NT2/D1 (cell line): ENCODE data around the gene MZT1.

ENCODE experiments used
- DNase-seq: peaks from one replicate; pipeline ENCODE4 v3.0.0-alpha.2; 2011; ENCODE audit warnings: low read depth, low spot score
- H3K27me3 ChIP-seq: 2 replicates; pipeline ENCODE4 v1.6.0; 2011; ENCODE audit warnings: mild to moderate bottlenecking; ENCODE audit not compliant: insufficient read length, insufficient read depth
- H3K36me3 ChIP-seq: 2 replicates; pipeline ENCODE4 v1.6.1; 2011; ENCODE audit warnings: mild to moderate bottlenecking, low read length, mixed read lengths; ENCODE audit not compliant: insufficient read depth, insufficient read length
- H3K4me1 ChIP-seq: 2 replicates; pipeline ENCODE4 v1.5.1; 2011; ENCODE audit not compliant: insufficient read depth, insufficient read length
- H3K4me3 ChIP-seq: 2 replicates; pipeline ENCODE4 v1.5.1; 2011; ENCODE audit warnings: low read depth; ENCODE audit not compliant: insufficient read length
- H3K9ac ChIP-seq: 2 replicates; pipeline ENCODE4 v1.6.0; 2011; ENCODE audit warnings: low read depth; ENCODE audit not compliant: insufficient read length
- H3K9me3 ChIP-seq: 2 replicates; pipeline ENCODE4 v1.5.1; 2011; ENCODE audit warnings: mild to moderate bottlenecking, low read length; ENCODE audit not compliant: insufficient read depth
- SUZ12 ChIP-seq: IDR thresholded peaks from 2 replicates; pipeline ENCODE4 v1.6.1; 2011; ENCODE audit not compliant: insufficient read length, insufficient read depth; ENCODE audit errors: extremely low read depth
- YY1 ChIP-seq: IDR thresholded peaks from 2 replicates; pipeline ENCODE4 v1.6.1; 2011; ENCODE audit not compliant: insufficient read length, insufficient read depth
- ZNF274 ChIP-seq: IDR thresholded peaks from 2 replicates; pipeline ENCODE4 v1.6.1; 2011; ENCODE audit warnings: mild to moderate bottlenecking, low read depth, low read length

Gene MZT1, protein sequence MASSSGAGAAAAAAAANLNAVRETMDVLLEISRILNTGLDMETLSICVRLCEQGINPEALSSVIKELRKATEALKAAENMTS

DNA sequence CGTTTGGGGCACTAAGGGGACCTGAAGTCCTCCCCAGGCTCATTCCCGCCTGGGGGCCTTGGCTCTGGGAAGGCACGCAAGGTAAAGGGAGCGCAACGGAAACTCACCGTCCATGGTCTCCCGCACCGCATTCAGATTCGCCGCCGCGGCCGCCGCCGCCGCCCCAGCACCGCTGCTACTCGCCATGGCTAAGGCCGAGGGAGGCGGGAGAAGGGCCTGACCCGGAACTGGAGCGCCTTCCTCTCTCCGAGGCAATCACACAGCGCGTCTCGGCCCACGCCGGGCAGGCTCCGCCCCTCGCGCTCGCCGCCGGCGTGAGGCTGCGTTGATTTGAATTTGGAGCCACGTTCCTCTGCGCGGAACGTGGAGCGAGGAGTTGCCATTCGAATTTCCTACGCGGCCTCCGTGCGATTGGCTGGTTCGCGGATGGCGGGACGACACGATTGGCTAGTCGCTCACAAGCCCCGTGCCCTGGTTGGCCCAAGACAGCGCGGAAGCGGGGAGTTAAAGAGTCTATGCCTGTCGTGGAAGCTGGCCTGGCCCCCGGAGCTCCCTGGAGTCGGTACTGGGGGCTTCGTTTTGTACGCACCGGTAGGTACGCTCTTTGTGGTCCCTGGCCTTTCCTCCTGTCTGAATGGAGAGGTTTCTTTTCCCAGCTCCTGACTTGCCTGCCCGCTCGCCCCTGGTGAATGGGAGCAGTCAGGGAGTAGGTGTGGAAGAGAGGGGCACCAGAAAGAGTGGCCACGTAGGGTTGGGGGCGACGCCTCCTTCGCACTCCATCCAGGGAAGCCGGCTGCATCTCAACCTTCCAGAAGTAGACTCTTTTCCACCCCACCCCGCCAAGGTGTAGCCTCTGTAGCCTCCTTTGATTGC, at the start of gene MZT1, which contains the start of gene BORA:
Gene MZT1 (minus strand): TSS at position 213 of the 873 bp plus-strand sequence. CDS start 27 bp downstream, at position 186.
Gene BORA (plus strand): TSS at position 507 of the 873 bp plus-strand sequence. CDS start 1,018 bp downstream, outside the sequence.
- no peaks in the 10 kb centered on the region for H3K27me3 ChIP-seq
- peak within 1 kb of the TSS; percentile 89 for H3K4me3 ChIP-seq
- no peaks in the 10 kb centered on the region for H3K4me1 ChIP-seq
- H3K9ac ChIP-seq: peak within 1 kb of the TSS; percentile 90
- peak; percentile 96 for DNase-seq
- TF ChIP-seq ZNF274 (no peak), SUZ12 (no peak), YY1 (no peak)
- H3K36me3 ChIP-seq: peaks cover 34% of the 10 kb centered on the region
- no peaks in the 10 kb centered on the region for H3K9me3 ChIP-seq

DNA sequence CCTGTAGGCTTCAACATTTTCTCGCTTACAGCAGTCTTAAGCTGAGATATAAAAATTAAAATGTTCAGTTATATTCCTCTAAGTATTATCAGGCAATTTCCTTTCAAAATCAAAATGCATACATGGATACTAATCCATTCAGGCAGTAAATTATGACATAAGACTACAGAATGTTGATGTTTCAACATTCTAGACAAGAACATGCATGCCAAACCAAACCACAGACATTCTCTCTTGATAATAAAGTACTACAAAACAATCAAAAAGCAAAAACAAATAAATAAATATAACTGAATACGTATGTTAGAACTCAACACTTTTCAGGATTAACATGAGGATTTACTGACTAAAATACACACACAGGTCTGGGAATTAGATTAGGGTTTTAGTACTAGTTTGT, 46.6 kb upstream of the MZT1 start:
- no peaks in the 10 kb centered on the region for H3K4me1 ChIP-seq
- no peak overlapping the region for H3K4me3 ChIP-seq
- no peak for DNase-seq
- no peak overlapping the region for H3K9ac ChIP-seq
- H3K36me3 ChIP-seq: peaks cover 88% of the 10 kb centered on the region
- TF ChIP-seq SUZ12 (no peak), ZNF274 (no peak), YY1 (no peak)
- H3K27me3 ChIP-seq: no peaks in the 10 kb centered on the region
- H3K9me3 ChIP-seq: no peaks in the 10 kb centered on the region

DNA sequence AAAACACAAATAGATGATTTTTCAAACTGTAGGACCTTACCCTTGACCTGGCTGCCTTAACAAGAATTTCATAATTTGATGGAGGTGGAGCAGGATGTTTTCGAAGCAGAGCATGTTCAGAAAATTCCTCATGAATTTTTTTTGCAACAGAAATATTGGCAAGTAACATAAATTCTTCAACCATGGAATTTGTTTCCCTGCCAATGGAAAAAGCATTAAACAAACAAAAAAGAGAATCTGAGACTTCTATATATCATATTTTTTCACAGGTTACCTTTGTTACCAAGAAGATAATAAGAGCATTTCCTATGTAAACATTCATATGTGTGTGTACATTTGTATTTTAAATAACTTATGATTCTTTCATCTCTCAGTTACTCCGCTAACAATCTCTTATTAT, 36.0 kb upstream of the MZT1 start:
- Histone ChIP-seq H3K27me3 (no peaks in the 10 kb centered on the region), H3K36me3 (peaks cover 88% of the 10 kb centered on the region), H3K4me1 (no peaks in the 10 kb centered on the region), H3K9me3 (no peaks in the 10 kb centered on the region), H3K4me3 (no peak overlapping the region), H3K9ac (no peak overlapping the region)
- TF ChIP-seq YY1 (no peak), SUZ12 (no peak), ZNF274 (no peak)
- DNase-seq: no peak

DNA sequence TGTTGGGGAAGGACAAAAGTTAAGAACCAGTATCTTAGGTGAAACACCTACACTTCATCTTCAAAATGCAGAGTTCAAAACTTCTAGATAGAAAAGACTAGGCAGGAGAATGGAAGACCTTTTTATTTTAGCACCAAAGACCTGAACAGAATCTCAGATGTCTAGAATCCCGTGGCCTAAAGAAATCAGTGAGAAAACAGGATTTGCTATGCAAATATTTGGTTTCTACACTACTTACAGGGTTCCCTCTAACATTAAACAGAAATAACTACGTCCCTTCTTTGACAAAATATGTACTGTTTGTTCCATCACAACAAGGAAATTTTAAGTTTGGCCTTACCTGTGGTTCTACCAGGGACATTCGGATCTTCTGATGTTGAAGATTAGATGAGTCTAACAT, 32.8 kb upstream of the MZT1 start:
- TF ChIP-seq ZNF274 (no peak), SUZ12 (no peak), YY1 (no peak)
- Histone ChIP-seq H3K4me3 (no peak overlapping the region), H3K4me1 (no peaks in the 10 kb centered on the region), H3K27me3 (no peaks in the 10 kb centered on the region), H3K9ac (no peak overlapping the region), H3K36me3 (peaks cover 77% of the 10 kb centered on the region), H3K9me3 (no peaks in the 10 kb centered on the region)
- DNase-seq: no peak

DNA sequence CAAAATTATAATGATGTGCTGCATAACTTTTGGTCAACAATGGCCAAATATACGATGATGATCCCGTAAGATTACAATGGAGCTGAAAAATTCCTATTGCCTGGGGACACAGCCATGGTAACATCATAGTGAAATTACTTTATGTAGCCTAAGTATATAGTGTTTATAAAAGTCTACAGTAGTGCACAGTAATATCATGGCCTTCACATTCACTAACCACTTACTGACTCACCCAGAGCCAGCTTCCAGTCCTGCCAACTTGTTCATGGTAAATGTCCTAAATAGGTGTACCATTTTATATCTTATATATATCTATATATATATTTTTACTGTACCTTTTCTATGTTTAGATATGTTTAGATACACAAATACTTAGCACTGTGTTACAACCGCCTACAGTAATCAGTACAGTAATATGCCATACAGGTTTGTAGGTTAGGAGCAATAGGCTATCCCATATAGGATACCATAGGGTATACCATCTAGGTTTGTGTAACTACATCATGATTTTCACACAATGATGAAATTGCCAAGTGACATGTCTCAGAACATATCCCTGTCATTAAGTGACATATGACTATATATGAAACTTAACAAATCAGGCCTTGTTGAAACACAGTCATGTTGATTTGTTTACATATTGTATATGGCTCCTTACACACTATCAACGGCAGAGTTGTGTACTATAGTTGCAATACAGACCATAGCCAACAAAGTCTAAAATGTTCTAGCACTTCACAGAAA, 30.5 kb upstream of the MZT1 start:
- peaks cover 83% of the 10 kb centered on the region for H3K36me3 ChIP-seq
- TF ChIP-seq YY1: no peak
- no peak for TF ChIP-seq SUZ12
- no peak for TF ChIP-seq ZNF274
- no peak overlapping the region for H3K9ac ChIP-seq
- no peaks in the 10 kb centered on the region for H3K9me3 ChIP-seq
- H3K4me3 ChIP-seq: no peak overlapping the region
- no peaks in the 10 kb centered on the region for H3K4me1 ChIP-seq
- H3K27me3 ChIP-seq: no peaks in the 10 kb centered on the region
- no peak for DNase-seq

DNA sequence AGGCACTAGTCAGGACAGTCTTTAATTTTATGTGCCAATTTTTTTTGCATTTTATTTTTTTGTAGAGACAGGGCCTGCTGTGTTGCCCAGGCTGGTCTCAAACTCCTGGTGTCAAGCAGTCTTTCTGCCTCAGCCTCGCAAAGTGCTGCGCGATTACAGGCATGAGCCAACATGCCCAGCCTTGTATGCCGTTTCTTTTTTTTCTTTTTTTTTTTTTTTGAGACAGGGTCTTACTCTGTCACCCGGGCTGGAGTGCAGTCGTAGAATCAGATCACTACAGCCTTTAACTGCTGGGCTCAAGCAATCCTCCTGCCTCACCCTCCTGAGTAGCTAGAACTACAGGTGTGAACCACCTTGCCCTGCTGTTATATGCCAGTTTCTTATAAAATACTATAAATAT, 26.7 kb upstream of the MZT1 start:
- Histone ChIP-seq H3K9me3 (no peaks in the 10 kb centered on the region), H3K4me3 (no peak overlapping the region), H3K36me3 (peaks cover 67% of the 10 kb centered on the region), H3K4me1 (no peaks in the 10 kb centered on the region), H3K9ac (no peak overlapping the region), H3K27me3 (no peaks in the 10 kb centered on the region)
- DNase-seq: no peak
- TF ChIP-seq SUZ12: no peak
- TF ChIP-seq ZNF274: no peak
- TF ChIP-seq YY1: no peak

DNA sequence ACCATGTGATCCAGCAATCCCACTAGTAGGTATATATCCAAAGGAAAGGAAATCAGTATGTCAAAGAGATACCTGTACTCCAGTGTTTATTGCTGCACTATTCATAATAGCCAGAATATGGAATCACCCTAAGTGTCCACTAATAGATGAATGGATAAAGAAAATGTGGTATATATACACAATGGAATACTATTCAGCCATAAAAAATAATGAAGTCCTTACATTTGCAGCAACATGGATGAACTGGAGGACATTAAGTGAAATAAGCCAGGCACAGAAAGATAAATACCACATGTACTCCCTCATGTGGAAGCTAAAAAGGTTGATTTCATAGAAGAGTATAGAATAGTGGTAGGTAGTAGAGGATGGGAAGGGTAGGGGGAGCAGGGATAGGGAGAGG, 23.8 kb upstream of the MZT1 start:
- peaks cover 71% of the 10 kb centered on the region for H3K36me3 ChIP-seq

More for the DNA sequence above, 23.8 kb upstream of the MZT1 start:
- H3K4me1 ChIP-seq: no peaks in the 10 kb centered on the region
- TF ChIP-seq ZNF274 (no peak), YY1 (no peak), SUZ12 (no peak)
- no peak overlapping the region for H3K4me3 ChIP-seq
- no peaks in the 10 kb centered on the region for H3K27me3 ChIP-seq
- no peak overlapping the region for H3K9ac ChIP-seq
- no peak for DNase-seq
- H3K9me3 ChIP-seq: no peaks in the 10 kb centered on the region
